Stomach (tissue), 9 donors: ENCODE results near the gene MPP3. TPM values are rescaled to one million over a fixed set of nuclear protein-coding genes. Genes with fewer than 3 reads are reported as not detected.

ENCODE experiments used
- DNase-seq, 2 donors: peaks; one replicate each; pipeline versions ENCODE4 v3.0.0 to v3.0.0-alpha.2; 2013 to 2019
- H3K27ac ChIP-seq, 5 donors: fragments of 200-600 bp in 4 of 5; sonication (generic) in 4 of 5; one replicate each; pipeline ENCODE4 v1.5.1; 2013 to 2019; ENCODE audit warnings: mild to moderate bottlenecking in 1 of 5, moderate library complexity in 1 of 5
- H3K27me3 ChIP-seq, 3 donors: fragments of 200-600 bp; sonication (generic); one replicate each; pipeline ENCODE4 v1.5.1; 2017 to 2019; ENCODE audit warnings: mixed run types in 1 of 3
- H3K36me3 ChIP-seq, 4 donors: fragments of 200-600 bp; sonication (generic); 1 replicate in 3 of 4; 2 replicates in 1 of 4; pipeline ENCODE4 v1.5.1; 2016 to 2019
- H3K4me1 ChIP-seq, 4 donors: fragments of 200-600 bp; sonication (generic); one replicate each; pipeline ENCODE4 v1.5.1; 2016 to 2019
- H3K4me3 ChIP-seq, 4 donors: fragments of 200-600 bp; sonication (generic) in 3 of 4; one replicate each; pipeline ENCODE4 v1.5.1; 2016 to 2019; ENCODE audit warnings: mild to moderate bottlenecking in 1 of 4
- H3K9me3 ChIP-seq, 4 donors: fragments of 200-600 bp; sonication (generic); one replicate each; pipeline ENCODE4 v1.5.1; 2016 to 2019
- EP300 ChIP-seq: sonication (generic); formaldehyde crosslinking; IDR thresholded peaks from one replicate; pipeline ENCODE4 v1.6.1; 2017; ENCODE audit warnings: antibody characterized with exemption
- POLR2A ChIP-seq, 4 donors: fragments of 450-650 bp; IDR thresholded peaks; one replicate each; pipeline ENCODE4 v1.6.1; 2016; ENCODE audit warnings: antibody characterized with exemption in 4 of 4, control low read depth in 2 of 4, mild to moderate bottlenecking in 1 of 4, moderate library complexity in 1 of 4
- POLR2AphosphoS5 ChIP-seq, 3 donors: sonication (generic); formaldehyde crosslinking; IDR thresholded peaks; one replicate each; pipeline ENCODE4 v1.6.1; 2016; ENCODE audit warnings: antibody characterized with exemption in 3 of 3
- WGBS, 5 donors: extraction: QIAGEN DNeasy Blood & Tissue Kit in 3 of 5; methylation state at CpG; one replicate each; pipeline versions ENCODE4 v1.1.5 to v1.1.7; 2013 to 2018; 5-methylcytosine and 5-hydroxymethylcytosine counted together
- intact Hi-C: fragments of 100-400 bp; cut with DNase I; formaldehyde crosslinking; loops from one replicate; pipeline ENCODE4 v1.15.1; 2023; ENCODE audit warnings: low total_unique reads
- polyA plus RNA-seq, 3 donors: library from polyadenylated mRNA; stranded (reverse); fragments of 200-250 nt; gene quantifications; one replicate each; pipeline ENCODE4 v1.2.3, GENCODE V29; 2013
- total RNA-seq, 5 donors: library from RNA; depleted of rRNA; stranded (reverse); fragments of >200 nt; gene quantifications; one replicate each; pipeline versions ENCODE4 v1.1.0 to v1.2.3, GENCODE V29; 2014 to 2016
- TF ChIP-seq, protein P1 (sequence below), 7 experiments: fragments of 450-650 bp in 4 of 7; fragments of 200-600 bp in 3 of 7; sonication (generic) in 3 of 7; IDR thresholded peaks; one replicate each; pipeline ENCODE4 v1.5.1; 2016 to 2019; ENCODE audit warnings: antibody characterized with exemption in 7 of 7, control low read depth in 2 of 7, mild to moderate bottlenecking in 1 of 7
- donor health status: healthy with polysubstance abuse.
- donor health status: Bipolar disorder and iron deficiency.
- donor health status: healthy.

Gene MPP3
- total and polyA plus RNA-seq, 8 donors = 0.31 to 22.8 (median 10.6) TPM

DNA sequence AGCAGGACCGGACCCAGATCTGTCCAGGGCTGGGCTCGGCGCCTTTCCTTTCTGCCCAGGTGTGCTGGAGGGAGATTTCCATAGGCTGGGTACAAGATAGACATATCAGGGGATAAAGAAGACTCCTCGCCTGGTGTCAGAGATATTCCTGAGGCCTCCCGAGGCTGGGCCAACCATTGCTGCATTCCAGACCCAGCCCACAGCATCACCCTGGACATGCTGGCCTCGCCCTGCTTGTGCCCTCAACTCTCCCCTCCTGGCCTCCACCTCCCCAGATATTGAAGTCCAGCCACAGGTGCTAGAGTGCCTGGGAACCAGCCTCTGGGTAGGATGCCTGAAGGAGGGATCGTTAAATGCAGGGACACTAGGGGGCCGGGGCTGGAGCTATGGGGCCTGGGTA is 16.2 kb upstream of the MPP3 start:
- intact Hi-C loops = no loop called here
- no peak overlapping the region for H3K4me3 ChIP-seq
- DNase-seq = no peak
- WGBS, 5 donors = 81 to 93% (median 85%) methylated on average over 7 to 8 of the region's 8 CpGs
- H3K4me1 ChIP-seq = peaks cover 0 to 16% (median 8%) of the 10 kb centered on the region in 4 donors
- H3K27me3 ChIP-seq = peaks cover 0 to 29% (median 0%) of the 10 kb centered on the region in 3 donors
- H3K36me3 ChIP-seq = no peaks in the 10 kb centered on the region
- TF ChIP-seq, protein P1, sequence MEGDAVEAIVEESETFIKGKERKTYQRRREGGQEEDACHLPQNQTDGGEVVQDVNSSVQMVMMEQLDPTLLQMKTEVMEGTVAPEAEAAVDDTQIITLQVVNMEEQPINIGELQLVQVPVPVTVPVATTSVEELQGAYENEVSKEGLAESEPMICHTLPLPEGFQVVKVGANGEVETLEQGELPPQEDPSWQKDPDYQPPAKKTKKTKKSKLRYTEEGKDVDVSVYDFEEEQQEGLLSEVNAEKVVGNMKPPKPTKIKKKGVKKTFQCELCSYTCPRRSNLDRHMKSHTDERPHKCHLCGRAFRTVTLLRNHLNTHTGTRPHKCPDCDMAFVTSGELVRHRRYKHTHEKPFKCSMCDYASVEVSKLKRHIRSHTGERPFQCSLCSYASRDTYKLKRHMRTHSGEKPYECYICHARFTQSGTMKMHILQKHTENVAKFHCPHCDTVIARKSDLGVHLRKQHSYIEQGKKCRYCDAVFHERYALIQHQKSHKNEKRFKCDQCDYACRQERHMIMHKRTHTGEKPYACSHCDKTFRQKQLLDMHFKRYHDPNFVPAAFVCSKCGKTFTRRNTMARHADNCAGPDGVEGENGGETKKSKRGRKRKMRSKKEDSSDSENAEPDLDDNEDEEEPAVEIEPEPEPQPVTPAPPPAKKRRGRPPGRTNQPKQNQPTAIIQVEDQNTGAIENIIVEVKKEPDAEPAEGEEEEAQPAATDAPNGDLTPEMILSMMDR (IDR thresholded peaks at IDR 0.05) = no peak
- TF ChIP-seq EP300 = no peak
- no peak for TF ChIP-seq POLR2AphosphoS5 (IDR thresholded peaks at IDR 0.05)
- no peak for TF ChIP-seq POLR2A (IDR thresholded peaks at IDR 0.05)
- H3K27ac ChIP-seq = no peak overlapping the region
- no peaks in the 10 kb centered on the region for H3K9me3 ChIP-seq

DNA sequence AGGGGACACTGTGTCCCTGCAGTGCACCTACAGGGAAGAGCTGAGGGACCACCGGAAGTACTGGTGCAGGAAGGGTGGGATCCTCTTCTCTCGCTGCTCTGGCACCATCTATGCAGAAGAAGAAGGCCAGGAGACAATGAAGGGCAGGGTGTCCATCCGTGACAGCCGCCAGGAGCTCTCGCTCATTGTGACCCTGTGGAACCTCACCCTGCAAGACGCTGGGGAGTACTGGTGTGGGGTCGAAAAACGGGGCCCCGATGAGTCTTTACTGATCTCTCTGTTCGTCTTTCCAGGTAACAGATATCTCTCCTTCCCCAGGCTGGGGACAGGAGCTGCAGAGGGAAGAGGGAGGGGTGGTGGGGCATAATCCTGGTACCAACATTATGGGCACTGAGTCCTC is 15.7 kb upstream of the MPP3 start:
- WGBS, 5 donors = 85 to 92% (median 87%) methylated on average over 10 of the region's 10 CpGs
- intact Hi-C loops = no loop called here

DNA sequence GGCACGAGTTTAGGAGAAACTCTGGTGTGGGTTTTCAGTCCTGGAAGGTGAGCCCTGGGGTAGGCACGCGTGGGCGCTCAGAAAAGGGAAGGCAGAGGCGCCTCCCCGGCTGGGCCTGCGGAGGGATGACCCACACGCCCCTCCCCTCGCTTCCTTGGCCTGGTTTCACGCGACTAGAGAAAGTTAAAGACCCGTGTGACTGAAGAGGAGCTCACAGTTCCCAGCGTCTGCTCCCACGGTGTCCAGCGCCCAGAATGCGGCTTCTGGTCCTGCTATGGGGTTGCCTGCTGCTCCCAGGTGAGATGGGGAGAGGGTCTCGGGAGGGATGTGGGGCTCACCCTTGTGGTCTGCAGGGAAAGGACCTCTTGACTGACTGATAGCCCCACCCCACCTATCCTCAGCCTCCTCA is 14.0 kb upstream of the MPP3 start, which contains the start of gene CD300LG:
Gene CD300LG, plus strand, starts transcription at position 214 of the 409 bp plus-strand sequence. Its CDS starts 41 bp downstream, at position 255.
- Histone ChIP-seq H3K36me3 (no peaks in the 10 kb centered on the region), H3K9me3 (no peaks in the 10 kb centered on the region), H3K4me1 (peaks cover 0 to 16% (median 8%) of the 10 kb centered on the region in 4 donors), H3K27me3 (peaks cover 0 to 11% (median 0%) of the 10 kb centered on the region in 3 donors), H3K4me3 (peak within 1 kb of the TSS in 1 of 4 donors; percentile 1), H3K27ac (no peak within 1 kb of the TSS)
- 31 to 49% (median 37%) methylated on average over 13 to 17 of the region's 17 CpGs for WGBS, 5 donors
- no peak for DNase-seq
- TF ChIP-seq EP300 (no peak), POLR2A (IDR thresholded peaks at IDR 0.05) (no peak), POLR2AphosphoS5 (IDR thresholded peaks at IDR 0.05) (no peak)
- TF ChIP-seq, protein P1 (IDR thresholded peaks at IDR 0.05) = no peak
- intact Hi-C loops = no loop called here

More for the DNA sequence above, 15.7 kb upstream of the MPP3 start:
- no peak for DNase-seq
- H3K4me1 ChIP-seq = peaks cover 0 to 16% (median 8%) of the 10 kb centered on the region in 4 donors
- no peaks in the 10 kb centered on the region for H3K36me3 ChIP-seq
- H3K9me3 ChIP-seq = no peaks in the 10 kb centered on the region
- H3K27ac ChIP-seq = no peak overlapping the region
- peaks cover 0 to 27% (median 0%) of the 10 kb centered on the region in 3 donors for H3K27me3 ChIP-seq
- no peak overlapping the region for H3K4me3 ChIP-seq
- TF ChIP-seq POLR2AphosphoS5 (IDR thresholded peaks at IDR 0.05) (no peak), EP300 (no peak), POLR2A (IDR thresholded peaks at IDR 0.05) (no peak)
- TF ChIP-seq, protein P1 (IDR thresholded peaks at IDR 0.05) = no peak

DNA sequence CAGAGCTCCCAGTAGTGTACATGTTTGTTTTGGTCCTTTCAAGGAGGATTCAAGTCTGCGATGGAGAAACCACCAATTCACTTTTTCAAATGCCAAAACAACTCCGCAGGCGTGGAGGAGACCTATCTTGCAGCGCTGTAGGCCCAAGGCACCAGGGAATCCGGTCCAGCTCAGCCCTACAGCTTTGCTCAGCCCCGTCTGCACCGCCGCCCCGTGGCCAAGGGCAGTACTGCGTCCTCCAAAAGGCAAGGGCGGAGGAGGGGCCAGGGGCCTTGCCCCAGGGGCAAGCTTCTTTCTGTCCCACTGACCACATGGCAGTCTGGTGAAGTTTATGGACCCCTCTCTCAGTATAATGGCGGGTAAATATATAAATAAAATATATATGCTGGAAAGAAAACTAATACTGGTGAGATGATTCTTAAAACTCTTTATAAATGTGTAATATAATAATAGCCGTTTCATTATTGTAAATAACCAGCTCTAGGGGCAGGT is 13.3 kb upstream of the MPP3 start:
- Histone ChIP-seq H3K9me3 (no peaks in the 10 kb centered on the region), H3K4me1 (peaks cover 0 to 16% (median 8%) of the 10 kb centered on the region in 4 donors), H3K36me3 (no peaks in the 10 kb centered on the region), H3K27ac (no peak overlapping the region), H3K4me3 (no peak overlapping the region), H3K27me3 (peaks cover 0 to 7% (median 0%) of the 10 kb centered on the region in 3 donors)
- 8 to 15% (median 11%) methylated on average over 13 of the region's 13 CpGs for WGBS, 5 donors
- peak; percentile 88 for DNase-seq
- intact Hi-C loops = no loop called here
- no peak for TF ChIP-seq POLR2A (IDR thresholded peaks at IDR 0.05)
- TF ChIP-seq, protein P1 (IDR thresholded peaks at IDR 0.05) = peak in 5 of 7 experiments; percentile 92 to 98 (median 98)
- peak in 2 of 3 donors; percentile 28 to 79 for TF ChIP-seq POLR2AphosphoS5 (IDR thresholded peaks at IDR 0.05)
